G401.6 (cell line): ENCODE data around the gene TMEM176A.

Source experiments
- FAIRE-seq: peaks from 2 replicates; lab custom pipeline; 2012; peaks lifted over from hg19 to GRCh38; lab: Jason Lieb, UNC

Gene TMEM176A

DNA sequence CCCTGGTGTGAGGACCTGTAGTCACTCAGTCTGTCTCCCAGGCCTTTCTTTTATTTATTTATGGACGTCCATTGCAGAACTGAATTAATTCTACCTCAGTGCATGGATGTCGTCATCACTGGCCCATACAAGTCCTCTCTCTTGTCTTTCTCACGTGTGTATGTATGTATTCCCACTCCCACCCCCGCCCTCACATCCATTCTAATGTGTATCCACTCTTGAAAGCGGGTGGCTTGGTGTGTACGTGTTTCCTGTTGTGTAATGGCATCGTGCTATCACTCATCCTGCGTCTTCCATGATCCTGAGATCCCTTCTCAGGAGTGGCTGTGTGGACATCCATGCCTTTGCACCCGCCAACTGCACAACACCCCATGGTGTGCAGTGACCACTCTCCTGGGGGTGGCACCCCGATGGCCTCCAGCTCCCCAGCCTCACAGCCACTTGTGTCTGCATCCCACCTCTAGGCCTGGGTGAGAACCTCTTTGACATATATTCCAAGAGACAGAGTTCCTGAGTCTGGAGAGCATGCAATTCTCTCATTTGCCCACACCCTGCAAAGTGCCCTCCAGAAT, 48.7 kb downstream of the TMEM176A start:
- FAIRE-seq, result no peak

DNA sequence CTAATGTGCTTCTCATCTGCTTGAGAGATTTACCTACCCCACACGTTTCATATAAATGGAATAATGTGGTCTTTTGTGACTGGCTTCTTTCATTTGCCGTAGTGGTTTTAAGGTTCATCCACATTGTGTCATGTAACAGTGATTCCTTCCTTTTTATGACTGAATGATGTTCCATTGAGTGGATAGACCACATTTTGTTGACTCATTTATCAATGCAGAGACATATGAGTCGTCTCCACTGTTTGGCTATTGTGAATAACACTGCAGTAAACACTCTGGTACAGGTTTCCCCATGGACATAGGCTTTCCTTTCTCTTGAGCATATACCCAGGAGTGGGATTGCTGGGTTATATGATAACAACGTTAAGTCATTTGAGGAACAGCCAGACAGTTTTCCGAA, 49.7 kb downstream of the TMEM176A start:
- FAIRE-seq, result no peak

DNA sequence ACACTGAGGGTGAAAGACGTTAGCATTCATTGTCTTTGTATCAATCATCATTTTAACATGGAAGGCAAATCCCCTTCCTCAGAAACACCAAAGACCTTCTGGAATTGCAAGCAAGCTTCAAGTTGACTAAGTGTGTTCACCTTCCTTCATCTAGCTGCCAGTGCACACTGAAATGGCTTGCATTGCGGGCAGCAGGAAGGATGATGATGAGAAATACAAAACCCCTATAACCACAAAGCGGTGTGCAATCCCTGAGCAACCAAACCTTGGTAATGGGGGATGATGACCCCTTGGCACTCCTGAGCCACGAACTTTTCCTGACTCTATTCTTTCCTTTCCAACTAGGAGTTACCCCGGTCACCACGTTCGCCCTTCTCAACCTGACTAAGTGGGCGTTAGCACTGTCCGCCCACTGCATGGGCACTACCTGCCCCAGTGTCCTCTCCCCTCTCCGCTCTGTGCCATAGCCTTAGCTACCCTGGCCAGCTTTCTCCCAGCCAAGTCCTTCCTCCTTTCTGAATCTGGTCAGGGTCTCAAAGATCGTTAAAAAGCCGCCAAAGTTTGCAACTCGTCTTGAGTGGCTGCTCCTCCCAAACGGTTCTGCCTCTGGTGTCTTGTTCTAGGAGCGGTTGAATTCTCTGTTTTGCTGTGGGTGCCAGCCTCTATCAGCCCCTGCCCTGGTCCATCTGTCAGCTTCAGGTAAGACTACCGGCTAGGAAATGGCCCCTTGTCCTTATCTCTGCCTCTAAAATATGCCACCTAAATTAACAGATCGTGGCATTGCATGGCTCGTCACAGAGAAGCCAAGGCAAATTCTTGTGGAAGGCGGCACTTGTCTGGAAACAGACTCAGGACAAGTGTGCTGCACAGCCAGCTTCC, 51.2 kb downstream of the TMEM176A start:
- FAIRE-seq, result no peak

DNA sequence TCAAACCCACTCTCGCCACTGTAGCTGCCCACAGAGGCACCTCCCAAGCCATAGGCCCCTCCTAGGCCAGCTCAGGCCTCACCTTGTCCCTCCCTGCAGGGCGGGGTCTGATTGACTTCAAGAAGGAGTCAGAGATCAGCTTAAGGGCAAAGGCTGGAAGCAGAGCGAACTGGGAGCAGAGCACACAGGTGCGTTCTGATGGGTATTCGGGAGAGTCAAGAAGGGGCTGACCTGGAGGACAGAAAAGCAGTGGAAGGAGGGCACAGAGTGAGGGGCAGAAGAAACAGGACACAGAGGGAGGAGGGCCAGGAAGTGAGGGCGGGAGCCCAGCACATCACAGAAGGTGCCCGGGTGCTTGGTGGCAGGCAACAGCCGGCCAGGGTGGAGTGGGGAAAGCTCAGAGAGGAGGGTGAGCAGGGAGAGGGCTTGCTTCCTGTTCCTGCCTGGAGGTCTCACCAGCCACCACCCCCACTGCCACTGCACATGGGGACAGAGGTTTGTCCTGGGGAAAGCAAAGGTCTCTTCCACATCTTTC, 51.9 kb downstream of the TMEM176A start, which contains the start of gene AOC1:
Gene AOC1 (plus strand): TSS at position 147 of the 535 bp plus-strand sequence. CDS start 3,954 bp downstream, outside the sequence.
- FAIRE-seq, result no peak

DNA sequence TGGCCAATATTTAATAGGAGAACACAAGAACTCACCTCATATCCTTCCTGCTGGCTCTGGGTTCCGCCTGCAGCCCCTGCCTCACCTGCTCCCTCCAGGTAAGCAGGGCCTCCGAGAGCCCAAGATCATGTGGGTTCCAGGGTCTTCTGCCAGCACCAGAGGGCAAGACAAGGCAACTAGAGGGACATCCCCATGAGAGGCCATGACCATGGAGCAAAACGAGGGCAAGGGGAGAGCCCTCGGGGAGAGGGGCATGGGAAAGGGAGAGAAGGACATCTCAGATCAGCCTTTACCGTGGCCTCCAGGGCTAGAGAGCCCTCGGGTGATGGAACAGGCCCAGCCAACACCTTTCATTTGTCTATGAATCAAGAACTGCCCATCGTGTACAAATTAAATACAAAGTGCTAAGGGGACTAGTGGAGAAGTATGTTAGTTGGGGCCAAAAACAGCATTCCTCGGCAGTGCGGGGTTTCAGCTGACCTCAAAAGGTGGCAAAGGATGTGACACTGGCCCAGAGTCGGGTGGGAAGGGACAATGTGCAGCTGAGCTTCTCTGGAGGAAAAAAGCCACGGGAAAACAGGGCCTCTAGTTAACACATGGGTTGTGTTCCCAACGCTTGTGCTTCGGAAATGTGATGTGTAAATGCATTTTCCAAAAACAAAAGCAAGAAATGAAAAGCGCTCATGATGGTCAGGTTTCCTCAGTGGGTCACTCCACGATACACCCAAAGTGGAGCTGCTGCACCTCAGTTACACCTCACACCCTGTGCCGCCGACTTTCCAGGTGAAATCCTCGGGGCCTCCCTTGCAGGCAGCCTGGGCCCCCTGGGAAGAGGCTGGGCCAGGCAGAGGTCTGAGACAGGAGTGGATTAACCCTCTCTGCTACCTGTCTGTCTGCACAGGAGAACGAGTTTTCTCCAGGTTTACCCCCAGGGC, 53.8 kb downstream of the TMEM176A start:
- FAIRE-seq, result no peak
